PFSK-1 (cell line): ENCODE results near the gene ABCC10.

ENCODE experiments used
- FOXP2 ChIP-seq: optimal IDR thresholded peaks from 2 replicates; pipeline ENCODE3; 2011; ENCODE audit warnings: borderline replicate concordance, control low read depth, inconsistent platforms; ENCODE audit not compliant: insufficient read depth; ENCODE audit errors: extremely low read length, extremely low read depth
- POLR2AphosphoS5 ChIP-seq: IDR thresholded peaks from 2 replicates; pipeline ENCODE4 v1.6.1; 2012; ENCODE audit warnings: low read depth, mild to moderate bottlenecking, control low read depth, low read length, moderate library complexity
- REST ChIP-seq, 2 experiments: IDR thresholded peaks; 2 replicates each; pipeline versions ENCODE4 v1.6.1 to v1.8.0; 2011 to 2012; ENCODE audit warnings: low read depth in 2 of 2, low read length in 2 of 2, control low read depth in 1 of 2, inconsistent platforms in 1 of 2, mild to moderate bottlenecking in 1 of 2, moderate library complexity in 1 of 2; ENCODE audit not compliant: insufficient read depth in 1 of 2
- SIN3A ChIP-seq: IDR thresholded peaks from 2 replicates; pipeline ENCODE4 v1.6.1; 2012; ENCODE audit warnings: mild to moderate bottlenecking, low read length, moderate library complexity, borderline replicate concordance; ENCODE audit not compliant: insufficient read depth
- TAF1 ChIP-seq: IDR thresholded peaks from 2 replicates; pipeline ENCODE4 v1.6.1; 2012; ENCODE audit warnings: low read length, control low read depth, borderline replicate concordance; ENCODE audit not compliant: insufficient read depth

ABCC10 gene

DNA sequence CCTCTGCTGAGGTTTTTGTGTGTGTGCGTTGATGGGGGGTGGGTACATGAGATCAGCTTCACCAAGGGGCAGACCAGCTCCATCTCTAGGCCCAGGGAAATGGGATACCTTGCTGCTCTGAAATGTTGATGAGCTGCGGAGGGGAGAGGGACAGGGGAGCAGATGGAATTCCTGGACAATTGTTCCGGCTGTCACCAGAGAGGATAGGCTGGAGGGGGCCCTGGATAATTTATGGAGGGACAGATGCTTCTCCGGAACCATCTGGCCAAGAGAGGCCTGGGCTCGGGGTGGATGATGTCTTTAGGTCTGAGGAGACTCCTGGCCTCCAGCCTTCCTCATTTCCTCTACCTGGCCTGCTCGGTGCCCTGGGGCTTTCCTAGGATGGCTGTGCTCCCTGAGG lies 48.2 kb downstream of the ABCC10 start:
- TF ChIP-seq POLR2AphosphoS5 (no peak), TAF1 (no peak)

DNA sequence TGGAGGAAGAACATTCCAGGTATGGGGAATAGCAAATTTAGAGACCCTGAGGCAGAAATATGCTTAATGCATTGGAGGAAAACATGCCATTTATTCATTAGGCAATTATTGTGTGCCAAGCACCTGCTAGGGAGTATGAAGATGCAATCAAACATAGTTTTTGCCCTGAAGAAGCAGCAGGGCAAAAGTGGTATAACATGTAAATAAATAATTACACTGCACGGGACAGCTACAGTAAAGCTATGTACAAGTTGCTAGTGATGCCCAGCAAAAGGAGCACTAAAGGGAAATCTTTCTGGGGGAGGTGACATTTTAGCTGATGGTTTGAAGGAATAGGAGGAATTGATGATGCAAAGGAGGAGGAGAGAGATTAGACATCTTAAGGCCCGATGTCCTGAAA lies 49.4 kb downstream of the ABCC10 start:
- TF ChIP-seq POLR2AphosphoS5 (no peak), TAF1 (no peak), SIN3A (no peak), REST (IDR thresholded peaks at IDR 0.05; ENCODE audit: insufficient read depth in 1 of 2, low read depth in 2 of 2, low read length in 2 of 2) (no peak), FOXP2 (no peak)

GRCh38 chr6:43477235-43478007 lies 50.1 kb downstream of the ABCC10 start, which contains the start of gene TJAP1:
TSS of gene TJAP1 (plus strand) at chr6:43477570. CDS start at chr6:43499002, 21,432 bp downstream.
- TF ChIP-seq POLR2AphosphoS5: peak; percentile 99
- TF ChIP-seq FOXP2: peak; percentile 40
- TF ChIP-seq TAF1: peak; percentile 95
- 0 out of 4 replicates have a peak, but pooled peaks of 1 of the 2 experiments have one; percentile 40 for TF ChIP-seq REST (IDR thresholded peaks at IDR 0.05; ENCODE audit: insufficient read depth in 1 of 2, low read depth in 2 of 2, low read length in 2 of 2)
- peak; percentile 93; the same call in 1 of the 2 replicates for TF ChIP-seq SIN3A

DNA sequence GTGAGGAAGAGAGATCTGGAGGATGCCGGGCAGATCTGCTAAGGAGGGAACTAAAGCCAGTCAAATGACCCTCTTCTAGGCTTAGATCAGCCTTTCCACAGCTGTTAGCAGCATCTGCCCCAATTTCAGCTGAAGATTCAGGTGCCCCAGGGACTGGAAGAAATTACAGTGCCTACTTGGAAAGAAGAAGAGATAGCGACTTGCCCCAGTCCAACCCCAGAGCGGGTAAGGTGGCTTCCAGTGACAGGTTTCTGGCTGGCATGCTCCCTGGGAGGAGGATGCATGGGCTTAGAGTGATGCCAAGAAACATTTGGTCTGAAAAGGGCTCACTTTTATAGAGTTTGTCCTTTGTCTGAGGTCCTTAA lies 50.6 kb downstream of the ABCC10 start:
- no peak for TF ChIP-seq REST (IDR thresholded peaks at IDR 0.05; ENCODE audit: insufficient read depth in 1 of 2, low read depth in 2 of 2, low read length in 2 of 2)
- TF ChIP-seq TAF1: no peak
- no peak for TF ChIP-seq POLR2AphosphoS5

GRCh38 chr6:43481075-43481474 lies 53.7 kb downstream of the ABCC10 start:
- TF ChIP-seq REST (IDR thresholded peaks at IDR 0.05; ENCODE audit: insufficient read depth in 1 of 2, low read depth in 2 of 2, low read length in 2 of 2): no peak
- TF ChIP-seq POLR2AphosphoS5: no peak
- TF ChIP-seq FOXP2: no peak
- no peak for TF ChIP-seq TAF1
- TF ChIP-seq SIN3A: no peak
